Epithelial cell of esophagus (primary cell): Measurements from ENCODE around the gene ERFL.

Source experiments
- DNase-seq: peaks from one replicate; pipeline ENCODE4 v3.0.0; 2010; ENCODE audit warnings: low read depth
- H3K4me3 ChIP-seq: 2 replicates; pipeline ENCODE4 v1.5.1; 2011; ENCODE audit warnings: mild to moderate bottlenecking, low read length, control low read depth
- TF ChIP-seq, protein P1 (sequence below): IDR thresholded peaks from 2 replicates; pipeline ENCODE4 v1.5.1; 2011; ENCODE audit warnings: low read depth, mild to moderate bottlenecking, low read length, control low read depth, inconsistent platforms; ENCODE audit not compliant: insufficient read depth; ENCODE audit errors: missing control alignments

ERFL gene

DNA sequence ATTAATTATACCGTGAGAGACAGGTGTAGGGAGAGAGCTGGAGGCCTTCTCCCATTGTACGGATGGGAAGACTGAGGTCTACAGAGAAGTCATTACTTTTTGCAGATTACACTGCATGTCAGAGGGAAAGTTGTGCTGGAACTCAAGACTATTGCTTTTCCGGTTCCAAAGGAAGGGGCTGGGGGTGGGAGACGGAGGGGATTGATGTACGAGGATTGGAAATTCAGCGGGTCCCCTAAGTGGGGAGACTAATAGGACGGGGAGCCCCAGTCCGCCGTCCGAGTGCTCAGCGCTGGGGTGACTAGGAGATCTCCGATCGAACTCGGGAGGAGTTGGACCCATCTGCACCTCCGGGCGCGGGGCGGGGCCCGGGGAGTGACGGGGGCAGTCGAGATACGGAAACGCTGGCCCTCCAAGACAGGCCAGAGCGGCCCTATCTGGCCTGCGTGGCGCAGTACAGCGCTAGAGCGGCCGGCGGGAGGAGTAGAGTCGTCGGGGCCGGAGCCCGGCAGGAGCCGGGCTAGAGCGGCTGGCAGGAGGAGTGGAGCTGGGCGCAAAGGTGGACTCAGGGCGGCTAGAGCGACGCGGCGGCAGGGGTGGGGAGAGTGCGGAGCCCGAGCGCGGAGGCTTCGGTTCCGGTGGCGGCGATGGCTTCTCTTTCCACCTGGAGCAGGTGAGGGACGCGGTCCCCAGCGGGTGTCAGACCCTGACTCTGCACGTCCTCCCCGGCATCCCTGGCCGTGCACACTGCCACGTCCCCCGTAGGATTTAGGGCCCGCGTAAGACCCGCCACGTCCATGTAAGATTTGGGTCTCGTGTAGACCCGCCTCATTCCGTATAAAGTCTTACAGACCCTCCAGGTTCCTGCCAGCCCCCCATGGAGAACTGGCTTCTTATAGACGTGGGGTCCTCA is 44.2 kb downstream of the ERFL start:
- TF ChIP-seq, protein P1, sequence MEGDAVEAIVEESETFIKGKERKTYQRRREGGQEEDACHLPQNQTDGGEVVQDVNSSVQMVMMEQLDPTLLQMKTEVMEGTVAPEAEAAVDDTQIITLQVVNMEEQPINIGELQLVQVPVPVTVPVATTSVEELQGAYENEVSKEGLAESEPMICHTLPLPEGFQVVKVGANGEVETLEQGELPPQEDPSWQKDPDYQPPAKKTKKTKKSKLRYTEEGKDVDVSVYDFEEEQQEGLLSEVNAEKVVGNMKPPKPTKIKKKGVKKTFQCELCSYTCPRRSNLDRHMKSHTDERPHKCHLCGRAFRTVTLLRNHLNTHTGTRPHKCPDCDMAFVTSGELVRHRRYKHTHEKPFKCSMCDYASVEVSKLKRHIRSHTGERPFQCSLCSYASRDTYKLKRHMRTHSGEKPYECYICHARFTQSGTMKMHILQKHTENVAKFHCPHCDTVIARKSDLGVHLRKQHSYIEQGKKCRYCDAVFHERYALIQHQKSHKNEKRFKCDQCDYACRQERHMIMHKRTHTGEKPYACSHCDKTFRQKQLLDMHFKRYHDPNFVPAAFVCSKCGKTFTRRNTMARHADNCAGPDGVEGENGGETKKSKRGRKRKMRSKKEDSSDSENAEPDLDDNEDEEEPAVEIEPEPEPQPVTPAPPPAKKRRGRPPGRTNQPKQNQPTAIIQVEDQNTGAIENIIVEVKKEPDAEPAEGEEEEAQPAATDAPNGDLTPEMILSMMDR: no peak
- peak overlapping the region; percentile 97 for H3K4me3 ChIP-seq
- peak; percentile 98 for DNase-seq

DNA sequence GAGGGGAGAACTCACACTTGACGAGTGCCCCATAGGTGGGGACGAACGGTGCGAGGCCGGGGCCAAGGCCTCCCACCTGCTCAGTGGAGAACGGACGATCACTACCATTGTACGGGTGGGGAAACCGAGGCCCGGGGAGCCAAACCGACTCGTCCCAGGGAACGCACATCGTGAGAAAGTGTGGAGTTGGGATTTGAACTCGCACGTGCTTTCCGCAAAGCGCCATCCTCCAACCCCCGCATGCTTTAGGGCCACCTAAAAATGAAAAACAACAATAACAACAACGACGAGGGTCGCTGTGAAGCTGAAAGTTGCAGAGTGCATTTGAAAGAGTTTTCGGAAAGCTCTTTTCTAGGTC is 44.8 kb downstream of the ERFL start:
- DNase-seq: no peak
- TF ChIP-seq, protein P1: no peak
- H3K4me3 ChIP-seq: peak overlapping the region; percentile 97

DNA sequence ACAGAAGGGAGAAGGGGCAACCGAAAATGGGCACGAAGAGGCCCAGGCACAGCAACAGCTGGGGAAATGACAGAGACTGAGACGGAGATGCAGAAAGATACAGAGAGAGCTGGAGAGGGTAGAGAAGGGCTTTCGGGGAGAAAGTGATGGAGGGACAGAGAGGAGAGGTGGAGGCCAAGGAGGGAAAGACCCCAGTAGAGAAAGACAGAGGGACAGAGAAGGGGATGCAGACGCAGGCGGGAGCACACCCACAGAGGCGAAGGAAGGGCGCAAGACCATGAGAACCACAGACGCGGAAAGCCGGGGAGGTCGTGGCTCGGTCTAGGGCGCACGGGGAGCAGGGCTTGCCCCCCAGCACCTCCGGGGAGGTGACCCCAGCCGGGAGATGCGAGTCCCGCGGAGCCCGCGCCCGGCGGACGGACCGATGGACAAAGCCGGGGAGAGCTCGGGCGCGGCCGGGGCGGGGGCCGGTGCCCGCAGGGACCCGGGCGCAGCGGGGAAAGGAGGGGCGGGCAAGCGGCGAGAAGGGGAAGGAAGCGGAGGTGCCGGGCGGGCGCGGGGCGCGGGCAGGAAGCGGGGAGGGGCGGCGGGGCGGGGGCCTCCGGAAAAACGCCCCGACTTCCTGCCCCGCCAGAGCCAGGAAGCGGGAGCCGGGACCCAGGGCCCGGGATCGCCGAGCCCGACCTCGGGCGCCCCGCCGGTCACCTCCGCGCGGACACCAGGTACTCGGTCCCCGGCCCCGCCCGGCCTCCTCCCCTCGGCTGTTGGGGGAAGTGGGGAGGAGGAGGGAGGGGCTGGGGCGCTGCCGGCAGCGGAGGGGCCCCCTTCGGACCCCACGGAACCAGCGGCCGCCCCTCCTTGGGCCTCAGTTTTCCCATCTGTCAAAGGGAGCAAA is 45.4 kb downstream of the ERFL start, which contains the start of gene ARHGEF1:
ARHGEF1 (plus strand) TSS at position 617 of the 895 bp plus-strand sequence. CDS start 4,899 bp downstream, outside the sequence.
- TF ChIP-seq, protein P1: no peak
- DNase-seq: peak; percentile 44
- peak within 1 kb of the TSS; percentile 97 for H3K4me3 ChIP-seq

DNA sequence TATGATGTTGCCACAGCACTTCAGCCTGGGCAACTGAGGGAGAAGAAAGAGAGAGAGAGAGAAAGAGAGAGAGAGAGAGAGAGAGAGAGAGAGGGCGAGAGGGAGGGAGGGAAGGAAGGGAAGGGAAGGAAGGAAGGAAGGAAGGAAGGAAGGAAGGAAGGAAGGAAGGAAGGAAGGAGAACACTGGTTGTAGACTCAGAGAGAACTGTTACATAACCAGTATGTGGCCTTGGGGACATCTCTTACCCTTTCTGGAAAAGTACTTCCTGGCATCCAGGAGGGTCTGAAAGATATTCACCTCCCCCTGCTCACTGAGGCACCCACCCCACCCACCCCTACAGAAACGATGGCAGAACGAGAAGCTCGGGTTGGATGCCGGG is 47.9 kb downstream of the ERFL start:
- DNase-seq: no peak
- H3K4me3 ChIP-seq: no peak overlapping the region
- TF ChIP-seq, protein P1: no peak

DNA sequence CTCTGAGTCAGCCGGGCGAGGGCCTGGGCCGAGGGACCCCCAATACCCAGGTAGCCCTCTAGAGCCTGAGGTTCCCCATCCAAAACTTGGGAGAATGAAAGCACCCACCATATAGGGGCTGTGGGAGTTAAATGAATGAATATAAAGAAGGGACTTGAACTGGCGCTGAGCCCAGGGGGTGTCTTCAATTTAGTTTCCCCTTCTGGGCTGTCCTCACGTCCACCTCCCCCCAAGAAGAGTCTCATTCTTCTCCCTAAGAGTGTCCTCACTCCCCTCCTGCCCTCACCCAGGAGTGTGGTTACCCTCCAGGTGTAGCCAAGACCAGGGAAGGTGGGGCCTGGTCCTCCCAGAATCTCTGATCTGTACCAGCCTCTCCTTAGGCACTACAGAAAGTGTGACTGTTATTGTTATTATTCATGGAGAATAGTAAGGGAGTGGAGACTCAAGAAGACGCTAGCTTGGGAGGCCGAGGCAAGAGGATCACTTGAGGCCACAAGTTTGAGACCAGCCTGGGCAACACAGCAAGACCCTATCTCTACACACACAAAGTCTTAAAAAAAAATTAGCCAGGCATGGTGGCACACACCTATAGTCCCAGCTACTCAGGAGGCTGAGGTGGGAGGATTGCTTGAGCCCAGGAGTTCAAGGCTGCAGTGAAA is 48.5 kb downstream of the ERFL start:
- TF ChIP-seq, protein P1: no peak
- DNase-seq: no peak
- H3K4me3 ChIP-seq: no peak overlapping the region

DNA sequence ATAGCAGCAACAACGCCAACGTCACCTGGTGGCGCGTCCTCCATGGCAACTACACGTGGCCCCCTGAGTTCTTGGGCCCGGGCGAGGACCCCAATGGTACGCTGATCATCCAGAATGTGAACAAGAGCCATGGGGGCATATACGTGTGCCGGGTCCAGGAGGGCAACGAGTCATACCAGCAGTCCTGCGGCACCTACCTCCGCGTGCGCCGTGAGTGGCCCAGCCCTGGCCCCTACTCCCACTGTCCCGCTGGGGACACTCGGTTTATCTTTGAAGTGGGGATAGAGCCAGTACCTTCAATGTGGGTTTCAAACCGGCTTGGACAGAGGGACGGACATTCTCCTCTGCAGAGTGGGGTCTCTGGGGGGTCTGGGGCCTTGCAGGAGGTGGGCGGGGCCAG is 49.2 kb downstream of the ERFL start:
- H3K4me3 ChIP-seq: no peak overlapping the region
- DNase-seq: no peak
- TF ChIP-seq, protein P1: no peak
